Nephron (organoid): ENCODE results near the gene SVEP1.
A peak's percentile ranks its signal among the peaks of the same experiment; 100 is the strongest.

Experiments used
- H3K27ac Mint-ChIP-seq, 3 experiments: 2 replicates each; pipeline ENCODE4 v1.8.0; 2020; ENCODE audit warnings: mixed read lengths in 3 of 3, mild to moderate bottlenecking in 2 of 3, moderate library complexity in 1 of 3
- H3K27me3 Mint-ChIP-seq: 2 replicates; pipeline ENCODE4 v1.8.0; 2021; ENCODE audit warnings: low read depth, mild to moderate bottlenecking, moderate library complexity, mixed read lengths
- H3K36me3 Mint-ChIP-seq: 2 replicates; pipeline ENCODE4 v1.8.0; 2020; ENCODE audit warnings: low read depth, mixed read lengths
- H3K4me1 Mint-ChIP-seq: 2 replicates; pipeline ENCODE4 v1.8.0; 2020; ENCODE audit warnings: mixed read lengths
- H3K4me3 Mint-ChIP-seq, 3 experiments: 2 replicates each; pipeline ENCODE4 v1.8.0; 2020; ENCODE audit warnings: mild to moderate bottlenecking in 3 of 3, mixed read lengths in 3 of 3, moderate library complexity in 2 of 3
- H3K9me3 Mint-ChIP-seq: 2 replicates; pipeline ENCODE4 v1.8.0; 2020; ENCODE audit warnings: mixed read lengths
- CTCF ChIP-seq, 3 experiments: fragments of 200-600 bp; sonication (generic); IDR thresholded peaks; one replicate each; pipeline ENCODE4 v1.5.0; 2021; ENCODE audit warnings: antibody characterized with exemption in 3 of 3; ENCODE audit not compliant: unreplicated experiment in 3 of 3

Gene SVEP1

GRCh38 chr9:110319781-110320492 lies 259.6 kb downstream of the SVEP1 start:
- no peaks in the 10 kb centered on the region for H3K36me3 Mint-ChIP-seq
- H3K4me3 Mint-ChIP-seq = no peak overlapping the region
- H3K27me3 Mint-ChIP-seq = no peaks in the 10 kb centered on the region
- peaks cover 8% of the 10 kb centered on the region for H3K4me1 Mint-ChIP-seq
- H3K9me3 Mint-ChIP-seq = no peaks in the 10 kb centered on the region
- TF ChIP-seq CTCF (IDR thresholded peaks at IDR 0.05; ENCODE audit: unreplicated experiment in 3 of 3) = no peak
- no peak overlapping the region for H3K27ac Mint-ChIP-seq

GRCh38 chr9:110317911-110318310 lies 261.6 kb downstream of the SVEP1 start:
- H3K9me3 Mint-ChIP-seq = peaks cover 8% of the 10 kb centered on the region
- no peak overlapping the region for H3K4me3 Mint-ChIP-seq
- H3K27ac Mint-ChIP-seq = no peak overlapping the region
- H3K36me3 Mint-ChIP-seq = no peaks in the 10 kb centered on the region
- H3K27me3 Mint-ChIP-seq = no peaks in the 10 kb centered on the region
- peaks cover 8% of the 10 kb centered on the region for H3K4me1 Mint-ChIP-seq
- no peak for TF ChIP-seq CTCF (IDR thresholded peaks at IDR 0.05; ENCODE audit: unreplicated experiment in 3 of 3)

- peaks cover 8% of the 10 kb centered on the region for H3K4me1 Mint-ChIP-seq
- TF ChIP-seq CTCF (IDR thresholded peaks at IDR 0.05; ENCODE audit: unreplicated experiment in 3 of 3) = no peak
- H3K9me3 Mint-ChIP-seq = peaks cover 11% of the 10 kb centered on the region
- H3K27me3 Mint-ChIP-seq = no peaks in the 10 kb centered on the region
- H3K36me3 Mint-ChIP-seq = no peaks in the 10 kb centered on the region
- H3K4me3 Mint-ChIP-seq = peak overlapping the region in 2 of 3 experiments; percentile 6 to 46
- H3K27ac Mint-ChIP-seq = peak overlapping the region; percentile 77 to 92 (median 81)
Measured at GRCh38 chr9:110316261-110317075, 263.1 kb downstream of the SVEP1 start.
